Natural killer cell (primary cell): Measurements from ENCODE around the gene MACIR. TPM values are rescaled to one million over a fixed set of nuclear protein-coding genes. Genes with fewer than 3 reads are reported as not detected.

Source experiments
- ATAC-seq, 3 donors: fragments of 150-1000 bp in 2 of 3; fragments of 200-7000 bp in 1 of 3; cut with Tn5 transposase; 1 replicate in 1 of 3; 2 replicates in 2 of 3; pipeline ENCODE4 v1.10.0; 2021; ENCODE audit warnings: mild to moderate bottlenecking in 2 of 3, moderate library complexity in 2 of 3
- DNase-seq, 2 donors: peaks; one replicate each; pipeline versions ENCODE4 v3.0.0 to v3.0.0-alpha.2; 2013 to 2021; ENCODE audit warnings: mixed read lengths in 1 of 2
- H3K27ac ChIP-seq: one replicate; pipeline ENCODE4 v1.5.1; 2013; ENCODE audit warnings: mild to moderate bottlenecking, low read length
- H3K27me3 ChIP-seq: one replicate; pipeline ENCODE4 v1.6.1; 2013; ENCODE audit warnings: low read length; ENCODE audit not compliant: control insufficient read depth, insufficient read depth
- H3K36me3 ChIP-seq: one replicate; pipeline ENCODE4 v1.6.1; 2013; ENCODE audit warnings: low read length; ENCODE audit not compliant: control insufficient read depth, insufficient read depth
- H3K4me1 ChIP-seq: one replicate; pipeline ENCODE4 v1.6.1; 2013; ENCODE audit warnings: low read length; ENCODE audit not compliant: control insufficient read depth, insufficient read depth
- H3K4me3 ChIP-seq: one replicate; pipeline ENCODE4 v1.5.1; 2013; ENCODE audit warnings: low read length
- H3K9me3 ChIP-seq: one replicate; pipeline ENCODE4 v1.6.1; 2013; ENCODE audit warnings: low read length; ENCODE audit not compliant: control insufficient read depth, insufficient read depth
- H3K27ac Mint-ChIP-seq, 2 donors: one replicate each; pipeline ENCODE4 v1.8.0; 2022; ENCODE audit warnings: mild to moderate bottlenecking in 2 of 2, mixed read lengths in 2 of 2, moderate library complexity in 1 of 2
- H3K27me3 Mint-ChIP-seq, 2 donors: one replicate each; pipeline ENCODE4 v1.8.0; 2022; ENCODE audit warnings: low read depth in 2 of 2, mixed read lengths in 2 of 2
- H3K36me3 Mint-ChIP-seq: one replicate; pipeline ENCODE4 v1.8.0; 2022; ENCODE audit warnings: mixed read lengths
- H3K4me1 Mint-ChIP-seq, 2 donors: one replicate each; pipeline ENCODE4 v1.8.0; 2022; ENCODE audit warnings: mixed read lengths in 2 of 2
- H3K4me3 Mint-ChIP-seq: one replicate; pipeline ENCODE4 v1.8.0; 2022; ENCODE audit warnings: mild to moderate bottlenecking, moderate library complexity, mixed read lengths
- H3K9me3 Mint-ChIP-seq, 2 donors: one replicate each; pipeline ENCODE4 v1.8.0; 2022; ENCODE audit warnings: mixed read lengths in 2 of 2
- WGBS: methylation state at CpG from one replicate; pipeline ENCODE4 v1.1.7; 2013; ENCODE audit warnings: missing lambda C conversion rate; ENCODE audit not compliant: insufficient coverage; 5-methylcytosine and 5-hydroxymethylcytosine counted together
- intact Hi-C: fragments of 100-400 bp; cut with micrococcal nuclease; formaldehyde crosslinking; loops from one replicate; pipeline ENCODE4 v1.14.2; 2022
- total RNA-seq, 4 donors: library from RNA; stranded (reverse); fragments of 120-200 nt in 1 of 4; gene quantifications; one replicate each; pipeline versions ENCODE4 v1.2.3 to v1.2.4, GENCODE V29; 2013 to 2022
- TF ChIP-seq, protein P1 (sequence below): fragments of 200-600 bp; IDR thresholded peaks from one replicate; pipeline ENCODE4 v1.8.0; 2022; ENCODE audit warnings: antibody characterized with exemption

Gene MACIR
- total RNA-seq, 3 donors from 2014 or later (not counting 1 experiment from before 2014, with no cell fraction given): 1.5 to 5.3 (median 2.7) TPM

DNA sequence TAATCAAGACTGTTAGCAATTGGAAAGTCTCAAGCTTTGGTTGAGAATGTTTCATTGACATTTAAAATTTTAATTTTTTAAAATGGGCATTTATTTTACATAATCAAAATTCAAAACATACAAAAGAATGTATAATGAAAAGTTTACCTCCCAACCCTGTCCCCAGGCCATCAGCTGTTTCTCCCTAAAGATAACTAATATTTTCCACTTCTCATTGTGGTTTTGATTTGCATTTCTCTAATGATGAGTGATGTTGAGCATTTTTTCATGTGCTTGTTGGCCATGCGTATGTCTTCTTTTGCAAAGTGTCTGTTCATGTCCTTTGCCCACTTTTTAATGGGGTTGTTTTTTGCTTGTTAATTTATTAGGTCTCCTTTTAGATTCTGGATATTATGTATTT, 11.4 kb upstream of the MACIR start:
- no peak overlapping the region for H3K4me3 ChIP-seq
- H3K9me3 ChIP-seq: no peaks in the 10 kb centered on the region
- DNase-seq: no peak
- H3K27me3 ChIP-seq: peaks cover 7% of the 10 kb centered on the region
- Mint-ChIP-seq H3K4me3 (no peak overlapping the region), H3K36me3 (no peaks in the 10 kb centered on the region), H3K27me3 (peaks cover 22 to 55% of the 10 kb centered on the region in 2 donors), H3K4me1 (peaks cover 7 to 8% of the 10 kb centered on the region in 2 donors), H3K9me3 (no peaks in the 10 kb centered on the region), H3K27ac (no peak overlapping the region)
- intact Hi-C loops: no loop called here
- H3K36me3 ChIP-seq: no peaks in the 10 kb centered on the region
- H3K4me1 ChIP-seq: no peaks in the 10 kb centered on the region
- ATAC-seq: no peak
- TF ChIP-seq, protein P1, sequence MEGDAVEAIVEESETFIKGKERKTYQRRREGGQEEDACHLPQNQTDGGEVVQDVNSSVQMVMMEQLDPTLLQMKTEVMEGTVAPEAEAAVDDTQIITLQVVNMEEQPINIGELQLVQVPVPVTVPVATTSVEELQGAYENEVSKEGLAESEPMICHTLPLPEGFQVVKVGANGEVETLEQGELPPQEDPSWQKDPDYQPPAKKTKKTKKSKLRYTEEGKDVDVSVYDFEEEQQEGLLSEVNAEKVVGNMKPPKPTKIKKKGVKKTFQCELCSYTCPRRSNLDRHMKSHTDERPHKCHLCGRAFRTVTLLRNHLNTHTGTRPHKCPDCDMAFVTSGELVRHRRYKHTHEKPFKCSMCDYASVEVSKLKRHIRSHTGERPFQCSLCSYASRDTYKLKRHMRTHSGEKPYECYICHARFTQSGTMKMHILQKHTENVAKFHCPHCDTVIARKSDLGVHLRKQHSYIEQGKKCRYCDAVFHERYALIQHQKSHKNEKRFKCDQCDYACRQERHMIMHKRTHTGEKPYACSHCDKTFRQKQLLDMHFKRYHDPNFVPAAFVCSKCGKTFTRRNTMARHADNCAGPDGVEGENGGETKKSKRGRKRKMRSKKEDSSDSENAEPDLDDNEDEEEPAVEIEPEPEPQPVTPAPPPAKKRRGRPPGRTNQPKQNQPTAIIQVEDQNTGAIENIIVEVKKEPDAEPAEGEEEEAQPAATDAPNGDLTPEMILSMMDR: no peak
- WGBS: 100% methylated on average over 1 of the region's 1 CpG
- no peak overlapping the region for H3K27ac ChIP-seq

DNA sequence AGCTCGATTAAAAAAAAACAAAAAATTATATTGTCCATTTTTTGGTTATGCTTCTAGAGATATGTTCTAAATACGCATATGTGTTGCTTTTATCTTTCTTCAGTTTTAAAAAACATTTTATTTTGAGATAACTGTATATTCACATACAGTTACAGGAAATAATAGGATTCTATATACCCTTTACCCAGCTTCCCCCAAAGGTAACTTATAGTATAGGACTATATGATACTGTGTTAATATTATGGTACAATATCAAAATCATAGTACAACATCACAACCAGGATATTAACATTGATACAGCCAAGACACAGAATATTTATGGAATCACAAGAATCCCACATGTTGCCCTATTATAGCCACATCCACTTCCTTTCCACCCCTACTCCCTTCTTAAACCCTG, 9.5 kb upstream of the MACIR start:
- no CpG with 5 or more reads among the region's 2 CpGs for WGBS
- Histone ChIP-seq H3K27me3 (peaks cover 12% of the 10 kb centered on the region), H3K4me1 (no peaks in the 10 kb centered on the region), H3K4me3 (no peak overlapping the region), H3K27ac (no peak overlapping the region), H3K36me3 (no peaks in the 10 kb centered on the region), H3K9me3 (no peaks in the 10 kb centered on the region)
- no peak overlapping the region for H3K27ac Mint-ChIP-seq
- H3K27me3 Mint-ChIP-seq: peaks cover 18 to 55% of the 10 kb centered on the region in 2 donors
- H3K36me3 Mint-ChIP-seq: no peaks in the 10 kb centered on the region
- no peak overlapping the region for H3K4me3 Mint-ChIP-seq
- ATAC-seq: no peak
- DNase-seq: no peak
- intact Hi-C loops: no loop called here
- TF ChIP-seq, protein P1: no peak
- H3K9me3 Mint-ChIP-seq: no peaks in the 10 kb centered on the region
- H3K4me1 Mint-ChIP-seq: peaks cover 7 to 8% of the 10 kb centered on the region in 2 donors

DNA sequence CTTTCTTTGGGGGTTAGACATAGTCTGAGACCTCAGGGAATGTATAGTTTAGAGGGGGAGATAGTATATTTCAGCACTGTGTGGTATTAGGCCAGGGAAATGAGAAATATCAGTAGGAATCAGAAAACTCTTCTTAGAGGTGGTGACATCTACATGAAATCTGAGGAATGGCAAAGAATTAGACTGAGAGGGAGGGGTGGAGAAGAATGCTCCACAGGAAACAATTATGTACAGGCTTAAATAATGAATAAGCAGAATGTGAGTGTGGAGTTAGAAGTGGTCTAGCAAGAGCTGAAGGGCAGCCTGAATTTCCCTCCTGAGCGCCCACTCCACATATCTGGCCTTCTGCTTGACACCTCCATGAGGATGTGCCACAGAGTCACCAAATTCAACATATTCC, 3.6 kb upstream of the MACIR start:
- Mint-ChIP-seq H3K36me3 (no peaks in the 10 kb centered on the region), H3K27ac (no peak overlapping the region), H3K4me1 (peaks cover 6 to 7% of the 10 kb centered on the region in 2 donors), H3K27me3 (peaks cover 13 to 22% of the 10 kb centered on the region in 2 donors), H3K9me3 (no peaks in the 10 kb centered on the region), H3K4me3 (no peak overlapping the region)
- Histone ChIP-seq H3K4me3 (no peak overlapping the region), H3K4me1 (peaks cover 5% of the 10 kb centered on the region), H3K36me3 (no peaks in the 10 kb centered on the region), H3K9me3 (no peaks in the 10 kb centered on the region), H3K27ac (no peak overlapping the region), H3K27me3 (peaks cover 8% of the 10 kb centered on the region)
- ATAC-seq: no peak
- WGBS: 25% methylated on average over 1 of the region's 1 CpG
- intact Hi-C loops: no loop called here
- TF ChIP-seq, protein P1: no peak
- no peak for DNase-seq

DNA sequence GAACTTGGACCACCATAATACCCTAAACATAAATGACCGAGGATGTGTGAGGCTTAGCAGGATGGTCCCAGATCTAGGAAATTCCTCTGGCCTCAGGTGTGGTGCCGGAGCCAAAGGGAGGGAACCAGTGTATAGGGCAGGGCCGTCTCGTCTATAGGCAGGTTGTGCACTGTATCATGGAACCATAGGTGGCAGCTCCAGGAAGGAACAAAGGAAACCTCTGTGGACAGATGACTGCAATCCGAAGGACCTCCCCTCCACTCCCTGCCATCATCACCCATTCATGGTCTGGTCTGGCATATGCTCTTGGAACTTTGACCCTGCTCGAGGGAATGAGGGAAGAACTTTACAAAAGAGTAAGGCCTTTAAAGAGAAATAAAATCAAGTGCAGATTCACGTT, 2.9 kb upstream of the MACIR start:
- DNase-seq: no peak
- Mint-ChIP-seq H3K36me3 (no peaks in the 10 kb centered on the region), H3K4me1 (peaks cover 10 to 12% of the 10 kb centered on the region in 2 donors), H3K9me3 (no peaks in the 10 kb centered on the region), H3K27me3 (peaks cover 12 to 14% of the 10 kb centered on the region in 2 donors), H3K27ac (no peak overlapping the region), H3K4me3 (no peak overlapping the region)
- intact Hi-C loops: no loop called here
- TF ChIP-seq, protein P1: no peak
- Histone ChIP-seq H3K4me1 (peaks cover 5% of the 10 kb centered on the region), H3K27me3 (peaks cover 8% of the 10 kb centered on the region), H3K4me3 (no peak overlapping the region), H3K36me3 (no peaks in the 10 kb centered on the region), H3K27ac (no peak overlapping the region), H3K9me3 (no peaks in the 10 kb centered on the region)
- 97% methylated on average over 7 of the region's 7 CpGs for WGBS
- ATAC-seq: no peak
